Neuronal stem cell (in vitro differentiated cells): Measurements from ENCODE around the gene IGF2R.
A peak's percentile ranks its signal among the peaks of the same experiment; 100 is the strongest.

Experiments used
- DNase-seq: peaks from one replicate; pipeline ENCODE4 v3.0.0-alpha.2; 2013; ENCODE audit warnings: low spot score
- H2AFZ ChIP-seq: one replicate; pipeline ENCODE4 v1.6.1; 2013; ENCODE audit warnings: mild to moderate bottlenecking, low read length, inconsistent platforms
- H2AK5ac ChIP-seq: 2 replicates; pipeline ENCODE4 v1.6.1; 2013; ENCODE audit warnings: low read depth, mild to moderate bottlenecking, inconsistent platforms, low read length, moderate library complexity, mixed read lengths
- H2BK120ac ChIP-seq: 2 replicates; pipeline ENCODE4 v1.6.1; 2013; ENCODE audit warnings: low read depth, mild to moderate bottlenecking, inconsistent platforms, low read length, moderate library complexity, mixed read lengths
- H2BK12ac ChIP-seq: one replicate; pipeline ENCODE4 v1.6.1; 2013; ENCODE audit warnings: low read length, inconsistent platforms
- H2BK15ac ChIP-seq: 2 replicates; pipeline ENCODE4 v1.6.1; 2013; ENCODE audit warnings: mild to moderate bottlenecking, low read length, inconsistent platforms, mixed read lengths
- H2BK5ac ChIP-seq: one replicate; pipeline ENCODE4 v1.6.1; 2013; ENCODE audit warnings: inconsistent platforms, mild to moderate bottlenecking, low read length, moderate library complexity
- H3K14ac ChIP-seq: one replicate; pipeline ENCODE4 v1.6.1; 2013; ENCODE audit warnings: low read length, inconsistent platforms
- H3K18ac ChIP-seq: 2 replicates; pipeline ENCODE4 v1.6.1; 2013; ENCODE audit warnings: low read length, inconsistent platforms
- H3K23ac ChIP-seq: 2 replicates; pipeline ENCODE4 v1.6.1; 2013; ENCODE audit warnings: low read depth, mild to moderate bottlenecking, mixed read lengths, low read length, inconsistent platforms; ENCODE audit not compliant: poor library complexity
- H3K27ac ChIP-seq: replicated peaks from 3 replicates; pipeline ENCODE4 v1.5.1; 2013; ENCODE audit warnings: low read length, inconsistent platforms
- H3K27me3 ChIP-seq, 3 experiments: 2 replicates each; pipeline ENCODE4 v1.6.1; 2013; ENCODE audit warnings: low read length in 3 of 3, mild to moderate bottlenecking in 2 of 3, inconsistent platforms in 1 of 3, low read depth in 1 of 3, mixed read lengths in 1 of 3, moderate library complexity in 1 of 3; ENCODE audit not compliant: control insufficient read depth in 3 of 3, insufficient read depth in 3 of 3
- H3K36me3 ChIP-seq, 2 donors: replicated peaks in 1 of 2; 2 replicates each; pipeline ENCODE4 v1.6.1; 2013; ENCODE audit warnings: low read length in 2 of 2; ENCODE audit not compliant: control insufficient read depth in 2 of 2, insufficient read depth in 2 of 2
- H3K4ac ChIP-seq: 2 replicates; pipeline ENCODE4 v1.6.1; 2013; ENCODE audit warnings: inconsistent platforms, mild to moderate bottlenecking, low read length, moderate library complexity
- H3K4me1 ChIP-seq, 2 donors: 1 replicate in 1 of 2; 2 replicates in 1 of 2; pipeline ENCODE4 v1.6.1; 2013; ENCODE audit warnings: low read length in 2 of 2, low read depth in 1 of 2; ENCODE audit not compliant: control insufficient read depth in 2 of 2, insufficient read depth in 1 of 2
- H3K4me2 ChIP-seq: one replicate; pipeline ENCODE4 v1.6.1; 2013; ENCODE audit warnings: mild to moderate bottlenecking, low read length, inconsistent platforms; ENCODE audit not compliant: insufficient read depth, poor library complexity, severe bottlenecking
- H3K4me3 ChIP-seq, 2 donors: 2 replicates each; pipeline ENCODE4 v1.5.1; 2013; ENCODE audit warnings: low read length in 2 of 2, mild to moderate bottlenecking in 2 of 2, inconsistent platforms in 1 of 2, moderate library complexity in 1 of 2
- H3K79me1 ChIP-seq: one replicate; pipeline ENCODE4 v1.6.1; 2013; ENCODE audit warnings: low read depth, mild to moderate bottlenecking, inconsistent platforms, low read length, moderate library complexity
- H3K9ac ChIP-seq: one replicate; pipeline ENCODE4 v1.6.1; 2013; ENCODE audit warnings: mild to moderate bottlenecking, low read depth, low read length, inconsistent platforms; ENCODE audit not compliant: poor library complexity
- H3K9me3 ChIP-seq, 2 donors: replicated peaks in 1 of 2; 2 replicates each; pipeline versions ENCODE3 to v1.6.1; 2013; ENCODE audit warnings: low read length in 2 of 2, mild to moderate bottlenecking in 2 of 2, inconsistent platforms in 1 of 2, low read depth in 1 of 2, mixed read lengths in 1 of 2, moderate library complexity in 1 of 2; ENCODE audit not compliant: control insufficient read depth in 2 of 2, insufficient read depth in 1 of 2
- H4K8ac ChIP-seq: one replicate; pipeline ENCODE4 v1.6.1; 2013; ENCODE audit warnings: low read depth, mild to moderate bottlenecking, inconsistent platforms, low read length, moderate library complexity
- H4K91ac ChIP-seq: one replicate; pipeline ENCODE4 v1.6.1; 2013; ENCODE audit warnings: low read length, low read depth, mild to moderate bottlenecking, inconsistent platforms; ENCODE audit not compliant: poor library complexity
- WGBS, 2 donors: extraction: QIAGEN DNeasy Blood & Tissue Kit; methylation state at CpG; one replicate each; pipeline ENCODE4 v1.1.7; 2013; ENCODE audit warnings: missing lambda C conversion rate in 2 of 2, mixed read lengths in 1 of 2; ENCODE audit not compliant: insufficient read length in 2 of 2, insufficient replicate concordance in 1 of 2; ENCODE audit errors: extremely low coverage in 2 of 2; 5-methylcytosine and 5-hydroxymethylcytosine counted together

The IGF2R gene

DNA sequence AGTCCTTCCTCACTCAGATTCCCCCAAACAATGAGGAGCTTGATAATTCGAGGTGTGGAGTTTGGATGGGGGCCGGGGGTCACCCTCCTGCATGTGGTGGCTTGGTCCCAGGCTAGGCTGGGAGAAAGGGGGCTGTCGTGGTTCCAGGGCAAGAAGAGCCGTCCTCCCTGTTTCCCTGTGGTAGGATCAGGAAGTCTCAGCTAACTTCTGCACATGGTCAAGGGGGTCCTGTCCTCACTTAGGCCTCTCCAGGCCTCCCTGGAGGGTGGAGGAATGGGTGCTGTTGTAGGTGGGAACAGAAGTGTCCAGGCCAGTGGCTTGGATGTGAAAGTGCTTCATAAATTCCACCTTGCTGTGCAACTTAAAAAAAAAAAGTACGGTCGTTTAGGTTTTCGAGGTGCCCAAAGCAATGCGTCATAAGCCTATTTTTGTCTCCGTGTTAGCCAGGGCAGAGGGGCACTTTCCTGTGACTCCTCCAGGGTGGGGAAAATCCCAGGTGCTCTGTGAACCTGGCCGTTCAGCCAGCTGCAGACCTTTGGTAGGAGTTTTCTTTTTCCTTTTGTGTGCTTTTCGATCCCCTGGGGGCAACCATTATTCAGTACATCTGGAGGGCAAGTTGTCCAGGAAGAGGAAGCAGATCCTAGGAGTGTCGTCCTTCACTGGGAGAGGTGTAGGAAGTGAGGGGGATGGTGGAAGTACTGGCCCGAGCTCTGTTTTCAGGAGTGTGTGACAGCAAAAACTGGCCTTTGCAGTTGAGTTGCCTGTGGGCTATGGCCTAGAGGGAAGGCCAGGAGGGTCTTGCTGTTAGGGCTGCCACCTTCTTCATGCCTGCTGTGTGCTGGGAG, 9.6 kb downstream of the IGF2R start:
- H2BK5ac ChIP-seq: no peak overlapping the region
- DNase-seq: no peak
- no CpG with 5 or more reads among the region's 13 CpGs for WGBS, 2 donors

DNA sequence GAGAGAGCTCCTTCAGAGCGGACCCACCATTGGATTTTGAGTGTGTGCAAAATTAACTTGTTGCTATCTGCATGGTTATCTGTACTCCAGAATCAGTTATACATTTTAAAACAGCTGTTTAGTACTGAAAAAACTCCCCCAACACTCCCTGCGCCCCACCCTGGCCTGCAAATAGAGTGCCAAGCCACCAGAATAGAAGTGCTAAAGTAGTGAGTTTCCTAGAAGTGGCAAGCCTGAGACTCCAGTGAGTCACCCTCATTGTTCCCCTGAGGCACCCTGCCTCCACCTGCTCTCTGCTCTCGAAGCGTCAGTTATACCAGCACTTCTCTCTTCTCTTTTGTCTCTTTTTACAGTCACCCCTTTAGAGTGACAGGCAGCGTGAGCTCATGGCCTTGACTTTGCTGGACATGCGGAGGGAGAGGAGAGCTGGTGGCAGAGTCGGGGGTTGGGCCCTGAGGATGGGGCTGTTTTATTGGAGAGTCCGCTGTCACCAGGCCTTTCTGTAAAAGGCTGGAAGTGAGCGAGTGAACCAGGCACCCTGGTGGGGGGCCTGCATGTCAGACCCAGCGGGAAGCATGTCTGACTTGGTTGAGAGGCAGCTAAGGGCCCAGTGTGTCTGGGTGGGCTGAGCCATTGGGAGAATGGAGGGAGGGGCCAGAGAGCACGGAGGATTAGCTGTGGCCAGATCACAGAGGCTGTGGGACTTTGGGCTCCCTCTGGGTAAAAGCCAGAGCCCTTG, 10.4 kb downstream of the IGF2R start:
- Histone ChIP-seq H2BK15ac (no peak overlapping the region), H2AFZ (no peak overlapping the region), H3K23ac (no peak overlapping the region), H2BK120ac (no peak overlapping the region), H2BK12ac (no peak overlapping the region), H3K14ac (no peak overlapping the region), H2AK5ac (no peak overlapping the region), H4K8ac (no peak overlapping the region), H3K9me3 (no peaks in the 10 kb centered on the region), H3K27ac (no peak overlapping the region), H2BK5ac (no peak overlapping the region), H3K4me1 (peaks cover 34 to 48% of the 10 kb centered on the region in 2 donors), H3K36me3 (peaks cover 0 to 6% of the 10 kb centered on the region in 2 donors), H4K91ac (no peak overlapping the region), H3K9ac (no peak overlapping the region), H3K4me2 (no peak overlapping the region), H3K18ac (no peak overlapping the region), H3K27me3 (no peaks in the 10 kb centered on the region), H3K4me3 (no peak overlapping the region), H3K4ac (no peak overlapping the region), H3K79me1 (peaks cover 23% of the 10 kb centered on the region)
- no peak for DNase-seq
- WGBS, 2 donors: no CpG with 5 or more reads among the region's 11 CpGs

More for the DNA sequence above, 9.6 kb downstream of the IGF2R start:
- Histone ChIP-seq H3K9me3 (no peaks in the 10 kb centered on the region), H2BK120ac (no peak overlapping the region), H2AK5ac (no peak overlapping the region), H4K91ac (no peak overlapping the region), H3K27me3 (no peaks in the 10 kb centered on the region), H3K14ac (no peak overlapping the region), H3K4me2 (no peak overlapping the region), H3K27ac (no peak overlapping the region), H4K8ac (no peak overlapping the region), H3K9ac (no peak overlapping the region), H3K23ac (no peak overlapping the region), H3K4me1 (peaks cover 35 to 42% of the 10 kb centered on the region in 2 donors), H2AFZ (no peak overlapping the region), H3K79me1 (peaks cover 23% of the 10 kb centered on the region), H2BK12ac (no peak overlapping the region), H3K4me3 (no peak overlapping the region), H3K18ac (no peak overlapping the region), H2BK15ac (no peak overlapping the region), H3K4ac (no peak overlapping the region), H3K36me3 (peaks cover 0 to 6% of the 10 kb centered on the region in 2 donors)

DNA sequence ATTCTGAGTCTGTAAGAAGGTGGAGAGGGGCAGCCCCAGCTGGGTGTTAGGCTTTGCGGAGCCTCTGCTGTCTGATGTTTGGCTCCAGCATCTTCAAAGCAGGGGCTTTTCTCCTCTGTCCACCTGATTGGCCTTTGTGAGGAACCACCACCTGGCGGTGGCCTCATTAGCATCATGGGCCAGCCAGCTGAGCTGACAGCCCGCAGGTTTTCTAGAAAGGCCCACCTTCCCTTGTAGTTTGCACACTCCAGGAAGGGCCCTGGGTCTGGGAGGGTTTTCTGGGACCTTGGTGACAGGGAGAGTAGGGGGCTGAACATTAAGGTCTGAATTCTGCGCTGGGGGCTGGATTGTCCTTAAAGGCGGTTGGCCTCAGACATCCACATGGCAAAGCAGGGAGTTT, 11.6 kb downstream of the IGF2R start:
- DNase-seq: no peak
- Histone ChIP-seq H3K4me3 (no peak overlapping the region), H3K4ac (no peak overlapping the region), H2BK12ac (no peak overlapping the region), H3K9ac (no peak overlapping the region), H2BK120ac (no peak overlapping the region), H3K18ac (no peak overlapping the region), H3K27ac (no peak overlapping the region), H2AK5ac (no peak overlapping the region), H3K36me3 (no peaks in the 10 kb centered on the region), H2BK15ac (no peak overlapping the region), H3K27me3 (no peaks in the 10 kb centered on the region), H4K8ac (no peak overlapping the region), H4K91ac (no peak overlapping the region), H2BK5ac (no peak overlapping the region), H3K14ac (no peak overlapping the region), H3K23ac (no peak overlapping the region), H3K79me1 (peaks cover 23% of the 10 kb centered on the region), H3K4me1 (peaks cover 35 to 51% of the 10 kb centered on the region in 2 donors), H3K4me2 (no peak overlapping the region), H2AFZ (no peak overlapping the region), H3K9me3 (no peaks in the 10 kb centered on the region)
- WGBS, 2 donors: no CpG with 5 or more reads among the region's 5 CpGs

DNA sequence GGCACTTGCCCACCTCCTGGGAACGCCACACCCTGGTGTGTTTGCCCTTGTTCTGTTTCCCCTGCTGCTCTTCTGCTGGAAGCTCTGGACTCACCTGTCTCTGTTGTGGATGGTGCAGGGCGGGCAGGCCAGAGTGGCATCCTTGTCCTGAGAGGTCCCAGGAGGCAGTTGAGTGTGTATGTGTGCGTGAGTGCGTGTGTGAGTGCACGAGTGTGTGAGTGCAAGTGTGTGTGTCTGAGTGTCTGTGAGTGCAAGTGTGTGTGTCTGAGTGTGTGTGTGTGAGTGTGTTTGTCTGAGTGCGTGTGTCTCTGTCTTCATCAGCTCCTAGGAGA, 12.2 kb downstream of the IGF2R start:
- no peak overlapping the region for H2BK15ac ChIP-seq
- peak overlapping the region; percentile 1 for H3K23ac ChIP-seq
- no peak overlapping the region for H3K14ac ChIP-seq
- no peak overlapping the region for H3K4me2 ChIP-seq
- no peaks in the 10 kb centered on the region for H3K9me3 ChIP-seq
- H3K4me1 ChIP-seq: peaks cover 35 to 51% of the 10 kb centered on the region in 2 donors
- peaks cover 23% of the 10 kb centered on the region for H3K79me1 ChIP-seq
- no peak overlapping the region for H2BK12ac ChIP-seq
- no peak overlapping the region for H3K4ac ChIP-seq
- H3K27ac ChIP-seq: no peak overlapping the region
- no peak for DNase-seq
- no peak overlapping the region for H2BK5ac ChIP-seq
- WGBS, 2 donors: no CpG with 5 or more reads among the region's 6 CpGs
- no peak overlapping the region for H4K91ac ChIP-seq
- no peak overlapping the region for H2AK5ac ChIP-seq
- H3K36me3 ChIP-seq: no peaks in the 10 kb centered on the region
- H2AFZ ChIP-seq: no peak overlapping the region
- no peak overlapping the region for H3K9ac ChIP-seq
- H2BK120ac ChIP-seq: no peak overlapping the region
- no peak overlapping the region for H4K8ac ChIP-seq
- H3K18ac ChIP-seq: no peak overlapping the region
- no peaks in the 10 kb centered on the region for H3K27me3 ChIP-seq
- H3K4me3 ChIP-seq: no peak overlapping the region
